Endometrium (tissue), 2 donors: ENCODE data around the gene ACBD6.
"Not testable (repeated sequence)": the region's sequence is repeated elsewhere in the genome, so short reads cannot be mapped to it uniquely, and the experiment has no call there.

Source experiments
- FAIRE-seq: peaks from 2 replicates; lab custom pipeline; 2012; peaks lifted over from hg19 to GRCh38; lab: Jason Lieb, UNC
- donor health status: control.
- donor health status: control.

ACBD6 gene, protein sequence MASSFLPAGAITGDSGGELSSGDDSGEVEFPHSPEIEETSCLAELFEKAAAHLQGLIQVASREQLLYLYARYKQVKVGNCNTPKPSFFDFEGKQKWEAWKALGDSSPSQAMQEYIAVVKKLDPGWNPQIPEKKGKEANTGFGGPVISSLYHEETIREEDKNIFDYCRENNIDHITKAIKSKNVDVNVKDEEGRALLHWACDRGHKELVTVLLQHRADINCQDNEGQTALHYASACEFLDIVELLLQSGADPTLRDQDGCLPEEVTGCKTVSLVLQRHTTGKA

DNA sequence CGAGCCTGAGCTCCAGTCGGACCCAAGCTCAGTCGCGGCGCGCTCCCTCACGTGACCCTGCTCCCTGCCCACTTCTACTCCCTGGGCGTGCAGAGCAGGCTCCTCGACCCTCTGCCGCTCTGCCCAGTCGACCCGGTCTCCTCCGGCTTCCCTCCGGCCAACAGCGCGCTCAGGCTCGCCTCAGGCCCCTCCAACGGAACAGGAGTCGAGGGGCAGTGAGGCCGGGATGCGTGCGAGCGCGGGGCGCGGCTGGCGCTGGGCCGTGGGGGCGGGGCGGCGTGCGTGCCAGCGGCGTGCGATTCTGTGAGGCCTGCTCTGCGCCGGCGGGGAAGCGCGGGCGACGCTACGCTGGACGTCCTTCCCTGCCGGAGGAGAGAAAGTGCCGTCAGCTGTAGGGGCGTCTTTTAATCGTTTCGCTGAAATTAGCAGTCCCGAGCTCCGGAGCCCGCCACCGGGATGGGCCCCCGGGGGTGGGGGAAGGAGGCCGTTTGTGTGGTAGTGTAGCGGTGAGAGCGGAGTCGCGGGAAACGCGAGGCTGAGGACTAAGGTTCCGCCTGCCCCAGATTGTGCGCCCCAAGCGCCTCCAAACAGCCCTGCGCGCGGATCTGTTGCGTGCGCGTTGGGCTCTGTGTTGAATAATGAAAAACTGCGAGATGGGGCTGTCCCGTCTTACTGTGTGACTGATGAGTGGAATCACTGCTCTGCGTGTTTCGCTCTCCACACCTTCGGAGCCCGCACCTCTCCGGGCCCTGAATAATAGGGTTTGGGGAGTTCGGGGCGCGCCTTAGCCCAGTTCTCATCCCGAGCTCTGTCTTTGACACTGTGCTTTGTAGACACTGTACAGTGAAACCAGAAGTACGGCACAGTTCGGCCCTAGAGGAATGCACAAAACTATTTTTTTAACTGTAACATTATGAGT lies at the start of gene ACBD6:
TSS of gene ACBD6 (minus strand) at position 217 of the 919 bp plus-strand sequence. CDS start 311 bp downstream, outside the sequence.
- no peak for FAIRE-seq

DNA sequence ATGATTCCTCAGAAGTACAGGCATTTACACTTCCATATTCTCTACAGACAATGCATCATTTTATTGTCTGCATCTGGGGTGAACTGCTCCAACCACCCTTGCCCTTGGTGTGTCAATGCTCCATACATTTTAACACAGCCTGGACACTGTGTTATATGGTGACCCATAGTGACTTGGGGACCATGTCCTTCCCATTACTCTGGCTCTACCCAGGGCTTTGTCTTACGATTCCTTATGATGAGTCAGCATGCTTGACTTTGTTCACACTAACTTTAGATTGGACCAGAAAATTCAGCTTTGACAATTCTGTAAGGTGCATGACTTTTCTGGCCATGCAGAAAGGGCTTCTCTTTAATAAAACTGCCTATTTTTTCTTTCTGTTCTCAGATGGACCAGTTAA lies 49.6 kb upstream of the ACBD6 start:
- FAIRE-seq = no peak

DNA sequence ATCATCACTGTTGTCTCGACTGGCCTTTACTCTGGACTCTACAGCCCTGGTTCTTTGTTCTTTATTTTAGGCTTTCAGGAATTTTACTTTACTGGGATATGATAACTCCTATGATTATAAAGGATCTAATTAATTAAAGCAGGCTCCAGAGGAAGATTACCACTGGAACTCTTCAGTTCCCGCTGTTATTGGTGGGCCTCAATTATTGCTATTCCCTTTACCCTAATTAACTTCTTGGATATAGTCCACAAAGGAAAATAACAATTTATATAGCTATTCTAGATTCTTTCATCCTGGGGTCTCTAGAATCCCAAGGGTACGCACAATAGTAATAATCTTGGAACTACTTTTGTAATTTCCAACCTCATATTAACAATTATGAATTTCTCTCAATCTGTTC lies 47.9 kb upstream of the ACBD6 start:
- FAIRE-seq = no peak

DNA sequence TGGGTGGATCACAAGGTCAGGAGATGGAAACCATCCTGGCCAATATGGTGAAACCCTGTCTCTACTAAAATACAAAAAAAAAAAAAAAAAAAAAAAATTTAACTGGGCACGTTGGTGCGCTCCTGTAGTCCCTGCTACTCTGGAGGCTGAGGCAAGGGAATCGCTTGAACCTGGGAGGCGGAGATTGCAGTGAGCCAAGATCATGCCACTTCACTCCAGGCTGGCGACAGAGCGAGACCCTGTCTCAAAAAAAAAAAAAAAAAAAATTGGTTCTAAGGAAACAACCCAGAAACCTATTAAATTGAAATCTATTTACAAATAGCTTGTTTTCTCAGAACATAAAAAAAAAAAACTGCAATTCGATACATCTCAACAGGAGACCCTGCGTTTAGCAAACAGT lies 47.4 kb upstream of the ACBD6 start:
- not testable (repeated sequence) for FAIRE-seq

DNA sequence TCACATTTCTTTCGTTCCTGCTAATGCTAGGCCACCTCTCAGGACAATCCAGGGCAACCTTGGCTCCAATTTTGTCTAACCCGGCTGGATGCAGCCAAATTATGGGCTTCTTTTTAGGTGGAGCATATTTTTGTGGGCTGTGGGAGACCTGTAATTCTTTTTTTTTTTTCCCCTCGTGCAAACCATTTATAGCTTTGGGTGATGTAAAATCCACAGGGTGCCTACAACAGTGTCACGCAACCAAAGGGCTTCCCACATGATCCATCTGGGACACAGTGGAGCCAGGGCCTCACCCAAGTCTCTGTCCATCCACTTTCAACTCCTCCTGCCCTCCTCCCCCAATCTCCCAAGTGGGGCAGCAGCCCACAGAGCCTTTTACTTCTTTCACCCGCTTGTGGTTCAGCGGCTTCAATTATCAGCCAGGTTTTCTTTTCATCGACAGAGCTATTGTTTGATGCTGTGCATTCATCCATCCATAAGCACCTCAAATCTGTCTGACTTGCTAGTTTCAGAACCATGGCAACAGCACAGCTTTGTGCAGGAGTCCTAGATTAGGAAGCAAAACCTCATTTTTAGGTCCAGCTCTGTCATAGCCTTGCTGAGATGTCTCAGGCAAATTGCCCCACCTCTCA lies 46.4 kb upstream of the ACBD6 start:
- FAIRE-seq = no peak

DNA sequence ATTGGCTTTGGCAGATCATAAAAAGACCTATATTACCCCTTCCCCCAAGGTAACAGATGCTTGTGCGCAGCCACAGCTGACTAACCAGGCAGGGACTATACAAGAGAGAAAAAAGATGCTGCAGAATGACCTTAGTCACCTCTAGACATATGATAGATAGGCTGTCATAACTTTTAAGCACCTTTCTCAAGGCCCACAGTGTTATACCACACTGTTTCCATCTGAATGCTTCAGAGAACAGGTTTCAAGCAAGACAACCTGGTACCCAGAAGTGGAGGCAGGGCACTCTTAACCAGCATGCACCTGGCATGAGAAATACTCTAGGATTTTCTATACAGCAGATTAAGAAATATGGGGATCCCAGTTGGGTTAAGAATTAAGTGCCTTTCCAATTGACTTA lies 43.6 kb upstream of the ACBD6 start:
- FAIRE-seq = no peak

DNA sequence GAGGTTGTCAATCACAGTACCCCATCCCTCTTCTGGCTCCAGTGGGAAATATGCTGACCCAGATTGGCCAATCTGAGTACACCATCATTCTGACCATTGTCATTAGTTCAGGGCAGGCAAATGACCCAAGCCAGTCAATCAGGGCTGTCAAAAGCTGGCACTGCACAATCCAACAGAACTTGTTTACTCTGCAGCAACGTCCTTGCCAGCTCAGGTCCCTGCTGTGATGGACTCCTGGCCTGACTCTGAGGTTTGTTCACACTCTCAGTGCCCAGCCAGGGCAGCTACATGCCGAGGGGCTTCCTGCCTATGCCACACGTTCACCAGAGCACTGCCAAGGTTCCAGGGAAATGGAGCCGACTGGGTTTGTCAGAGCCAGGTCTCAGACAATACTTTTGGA lies 41.7 kb upstream of the ACBD6 start:
- no peak for FAIRE-seq

DNA sequence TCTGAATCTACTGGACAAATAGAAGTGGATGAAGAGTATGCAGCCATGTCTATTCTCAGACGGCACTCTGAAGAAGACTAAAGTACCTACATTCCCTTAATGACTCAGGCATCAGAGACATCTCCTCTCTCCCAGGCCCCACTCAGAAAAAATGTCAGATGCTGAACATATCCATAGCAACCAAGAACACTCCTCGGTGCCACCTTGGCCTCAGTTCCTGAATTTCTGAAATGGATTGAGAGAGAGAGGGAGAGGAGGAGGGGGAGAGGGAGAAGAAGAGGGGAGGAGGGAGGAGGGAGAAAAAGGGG lies 40.4 kb upstream of the ACBD6 start:
- no peak for FAIRE-seq

DNA sequence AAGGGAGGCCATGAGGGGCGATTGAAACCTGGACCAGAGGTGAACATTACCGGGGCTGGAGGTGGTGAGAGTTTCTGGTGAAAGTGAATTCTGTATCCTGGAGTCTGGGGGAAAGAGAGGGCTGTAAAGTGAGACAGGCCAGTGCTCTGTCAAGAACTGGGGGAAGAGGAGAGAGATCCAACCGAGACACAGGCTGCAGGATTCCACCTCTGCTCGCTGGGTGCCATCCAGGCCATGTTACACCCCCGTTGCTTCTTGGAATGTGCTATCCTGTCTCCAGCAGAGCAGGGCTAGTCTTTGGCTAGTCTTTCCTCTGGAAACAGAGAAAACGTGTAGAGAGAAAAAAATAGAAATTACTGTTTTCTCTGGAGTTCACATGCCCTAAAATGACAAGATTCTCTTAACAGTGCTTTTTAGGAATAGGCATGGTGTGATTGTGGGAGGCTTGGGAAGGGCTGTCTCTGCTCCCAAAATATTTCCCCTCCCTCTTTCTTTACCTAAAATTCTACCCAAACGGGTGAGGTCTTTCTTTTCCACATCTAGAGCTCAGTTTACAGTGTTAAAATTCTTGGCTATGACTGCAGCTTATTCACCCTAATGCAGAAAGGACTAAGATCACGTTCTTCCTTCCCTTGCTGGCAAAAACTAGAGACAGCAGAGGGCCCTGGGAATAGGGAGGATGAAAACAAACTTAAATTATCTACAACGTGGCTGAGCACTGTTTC lies 39.9 kb upstream of the ACBD6 start:
- FAIRE-seq = no peak

DNA sequence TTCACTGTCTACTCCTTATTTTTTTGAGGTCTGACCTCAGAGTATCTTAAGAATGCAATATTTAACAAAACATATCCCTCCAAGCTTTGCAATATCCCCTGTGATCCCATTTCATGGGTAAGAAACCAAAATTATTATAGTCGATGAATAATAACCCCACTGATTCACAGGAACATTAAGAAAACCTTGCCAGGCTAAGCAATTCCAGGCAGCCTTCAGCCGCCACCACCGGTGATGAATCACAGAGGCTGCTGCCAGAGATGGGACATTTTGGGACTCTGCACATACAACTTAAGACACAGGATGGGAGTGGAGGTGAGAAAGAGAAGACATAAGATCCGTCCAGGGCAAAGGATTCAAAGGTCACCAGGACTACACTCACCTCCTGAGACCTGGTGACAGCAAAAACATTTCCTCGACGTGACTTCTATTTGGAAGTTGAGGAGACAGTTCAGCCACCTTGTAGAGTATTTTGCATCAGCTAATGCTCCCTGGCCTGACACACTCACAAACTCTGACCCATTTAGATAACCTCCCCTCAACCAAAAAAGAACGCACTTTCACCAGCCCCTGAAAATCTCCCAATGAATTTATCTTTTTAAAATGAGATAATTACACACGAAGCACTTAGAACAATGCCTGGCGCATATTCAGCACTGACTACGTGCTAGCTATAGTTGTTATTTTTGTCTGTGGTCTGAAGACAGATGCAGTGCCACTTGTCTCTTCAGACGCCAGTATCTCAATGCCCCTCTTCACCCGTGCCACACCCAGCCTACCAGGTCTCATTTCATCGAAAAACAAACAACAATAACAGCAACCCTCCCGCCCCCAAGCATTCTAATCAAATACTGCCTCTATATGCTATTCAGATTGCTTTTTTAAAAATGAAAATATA lies 38.6 kb upstream of the ACBD6 start:
- no peak for FAIRE-seq

DNA sequence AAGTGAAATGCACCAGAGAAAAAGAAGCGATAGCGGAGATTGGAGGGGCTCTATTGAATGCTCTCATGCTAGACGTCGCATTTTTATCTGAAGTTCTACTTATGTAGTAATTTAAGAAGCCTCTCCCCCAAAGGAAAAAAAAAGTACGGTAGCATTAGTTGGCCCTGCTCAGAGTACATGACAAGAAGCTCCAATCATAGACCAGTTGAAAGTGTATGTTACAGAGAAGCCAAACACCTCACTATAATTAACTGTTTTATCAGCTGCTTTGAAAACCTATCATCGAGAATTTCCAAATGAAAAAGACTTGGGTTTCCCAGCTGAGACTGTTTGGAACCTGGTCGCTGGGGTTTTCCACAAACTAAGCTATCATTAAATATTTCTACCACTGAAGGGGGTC lies 36.8 kb upstream of the ACBD6 start:
- FAIRE-seq = no peak

DNA sequence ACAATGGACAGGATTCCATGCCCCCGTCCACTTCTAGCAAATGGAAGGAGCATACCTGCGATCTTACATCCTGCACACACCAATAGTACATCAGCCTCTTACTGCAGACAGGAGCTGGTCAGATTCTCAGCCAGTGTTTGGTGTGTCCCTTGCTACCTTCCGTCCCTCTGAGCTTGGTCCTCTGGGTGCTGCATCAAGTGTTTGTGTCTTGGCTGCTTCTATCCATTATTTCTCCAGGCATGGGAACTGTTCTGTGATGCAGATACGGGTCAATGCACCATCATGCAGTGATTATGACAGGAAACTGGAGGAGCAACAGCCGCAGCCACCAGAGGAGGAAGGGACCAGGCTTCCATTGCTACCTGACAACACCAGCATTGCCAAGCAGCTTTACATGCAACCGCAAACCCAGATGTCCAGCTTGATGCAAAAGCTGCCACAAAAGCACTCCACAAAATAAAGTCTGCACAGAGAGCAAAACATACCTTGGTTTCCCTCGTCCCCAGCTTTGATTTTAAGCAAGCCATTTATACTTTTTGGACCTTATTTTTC lies 34.5 kb upstream of the ACBD6 start:
- FAIRE-seq = no peak

DNA sequence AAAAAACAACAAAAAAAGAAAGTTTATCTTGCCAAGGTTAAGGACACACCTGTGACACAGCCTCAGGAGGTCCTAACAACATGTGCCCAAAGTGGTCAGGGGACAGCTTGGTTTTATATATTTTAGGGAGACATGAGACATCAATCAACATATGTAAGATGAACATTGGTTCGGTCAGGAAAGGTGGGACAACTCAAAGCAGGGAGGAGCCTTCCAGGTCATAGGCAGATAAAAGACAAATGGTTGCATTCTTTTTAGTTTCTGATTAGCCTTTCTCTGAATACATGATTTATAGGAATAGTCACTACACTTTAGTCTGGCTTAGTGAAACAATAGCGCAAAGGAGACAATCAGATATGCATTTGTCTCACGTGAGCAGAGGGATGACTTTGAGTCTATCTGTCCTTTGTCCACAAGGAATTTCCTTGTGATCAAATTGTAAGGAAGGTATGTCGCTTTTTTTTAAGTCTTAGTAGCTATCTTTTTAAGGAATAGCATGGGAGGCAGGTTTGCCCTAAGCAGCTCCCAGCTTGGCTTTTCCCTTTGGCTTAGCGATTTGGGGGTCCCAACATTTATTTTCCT lies 33.1 kb upstream of the ACBD6 start:
- FAIRE-seq = no peak

DNA sequence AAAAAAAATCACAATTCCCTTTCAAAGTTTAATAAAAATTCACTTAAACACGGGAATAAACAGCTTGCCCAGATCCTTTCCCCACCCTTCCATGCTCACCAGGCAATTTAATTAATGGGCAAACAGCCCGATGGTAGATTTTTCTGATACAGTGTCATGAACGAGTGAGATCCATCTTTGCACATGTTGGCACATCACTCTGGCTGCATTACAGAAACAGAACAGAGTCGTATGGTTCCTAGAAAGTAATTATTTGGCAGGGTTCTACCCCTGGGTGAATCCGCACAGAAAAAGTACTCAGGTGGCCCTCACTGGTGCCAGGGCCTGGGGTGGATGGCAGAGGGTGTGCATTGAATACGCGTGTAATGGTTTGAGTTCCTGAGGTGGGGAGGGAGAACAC lies 31.8 kb upstream of the ACBD6 start:
- no peak for FAIRE-seq

DNA sequence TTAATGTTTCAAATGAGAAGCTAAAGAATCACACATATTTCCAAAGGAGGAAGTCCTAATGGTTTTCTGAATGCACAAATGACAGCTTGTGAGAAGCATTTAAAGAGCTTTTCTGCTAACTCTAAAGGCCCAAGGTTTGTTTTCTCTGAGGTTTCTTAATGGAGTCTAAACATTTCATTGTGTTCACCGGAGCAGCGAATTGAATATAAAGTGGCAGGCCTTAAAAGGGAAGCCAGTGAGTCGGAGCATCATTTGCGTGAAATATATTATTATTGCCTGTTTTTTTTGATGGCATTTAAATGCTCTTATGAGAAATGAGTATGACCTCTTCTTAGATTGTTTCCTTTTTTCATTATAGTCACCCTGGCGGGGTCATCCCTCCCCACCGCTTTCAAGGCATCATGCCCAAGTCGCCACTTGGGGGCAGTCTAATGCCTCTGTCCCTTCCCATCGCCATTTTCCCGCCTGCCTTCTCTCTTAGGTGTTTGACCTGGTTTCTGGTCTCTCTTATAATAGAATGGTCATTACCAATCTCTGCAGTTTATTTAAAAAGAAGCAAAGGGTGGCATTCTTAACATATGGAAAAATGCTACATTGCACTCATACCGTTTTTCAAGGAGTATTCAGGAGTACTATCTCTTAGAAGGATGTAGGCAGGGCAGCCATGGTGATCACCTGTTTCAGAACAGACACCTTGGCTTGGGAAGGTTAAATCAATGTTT lies 31.1 kb upstream of the ACBD6 start:
- FAIRE-seq = no peak

DNA sequence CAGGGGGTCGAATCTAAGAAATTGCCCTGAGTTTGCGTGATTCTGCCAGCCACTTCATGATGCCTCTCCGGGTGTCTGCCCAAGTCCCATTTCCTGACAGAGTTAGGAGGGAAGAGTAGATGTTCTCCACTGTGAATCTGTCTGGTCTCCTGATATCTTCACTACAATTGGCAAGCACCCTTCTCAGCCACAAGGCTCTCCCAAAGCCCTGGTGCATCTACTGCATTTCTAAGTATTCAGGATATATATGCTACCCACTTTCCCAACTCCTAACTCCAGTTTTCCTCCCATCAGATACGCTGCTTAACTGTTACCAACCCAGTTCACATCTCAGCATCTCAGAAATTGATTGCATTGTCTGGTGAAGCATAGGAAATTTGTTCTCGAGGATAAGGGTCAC lies 30.5 kb upstream of the ACBD6 start:
- FAIRE-seq = no peak

DNA sequence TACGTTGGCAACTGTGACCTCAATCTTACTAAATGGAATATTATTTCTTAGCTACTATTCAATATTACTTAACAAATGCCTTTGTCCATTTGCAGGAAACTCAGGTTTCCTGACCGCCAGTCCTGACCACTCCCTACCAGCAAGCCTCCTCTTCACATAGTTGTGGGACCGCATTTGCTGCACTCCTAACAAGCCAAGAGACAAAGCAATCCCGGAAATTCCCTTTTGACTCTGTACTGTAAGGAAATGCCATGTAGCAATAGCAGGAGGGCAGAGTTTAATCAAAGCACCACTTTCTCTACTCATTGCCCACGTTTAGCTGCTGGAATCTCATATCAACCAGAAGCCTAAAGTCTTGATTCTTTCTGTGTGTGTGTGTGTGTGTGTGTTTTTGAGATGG lies 28.1 kb upstream of the ACBD6 start:
- FAIRE-seq = no peak

DNA sequence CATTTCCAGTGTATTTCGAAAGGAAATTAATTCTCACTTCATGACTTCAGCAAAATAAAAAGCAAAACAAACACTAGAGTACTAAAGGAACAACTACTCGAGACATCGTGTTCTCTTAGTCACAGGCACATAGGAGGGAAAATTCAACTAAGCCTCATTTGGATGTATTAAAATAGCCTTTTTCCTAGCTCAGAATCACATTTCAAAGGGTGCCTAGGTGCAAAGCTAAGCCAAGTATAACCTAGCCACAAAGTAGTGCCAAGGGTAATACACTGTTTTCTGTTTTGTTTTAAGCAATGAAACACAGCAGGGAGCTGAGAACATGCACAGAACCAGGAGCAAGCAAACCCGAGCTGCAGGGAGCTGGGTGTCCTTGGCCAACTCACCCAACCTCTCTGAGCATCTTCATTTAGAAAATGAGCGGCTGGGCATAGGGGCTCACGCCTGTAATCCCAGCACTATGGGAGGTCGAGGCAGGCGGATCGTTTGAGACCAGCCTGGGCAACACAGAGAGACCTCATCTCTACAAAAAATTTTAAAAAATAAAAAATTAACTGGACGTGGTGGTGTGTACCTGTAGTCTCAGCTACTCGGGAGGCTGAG lies 26.6 kb upstream of the ACBD6 start:
- no peak for FAIRE-seq

DNA sequence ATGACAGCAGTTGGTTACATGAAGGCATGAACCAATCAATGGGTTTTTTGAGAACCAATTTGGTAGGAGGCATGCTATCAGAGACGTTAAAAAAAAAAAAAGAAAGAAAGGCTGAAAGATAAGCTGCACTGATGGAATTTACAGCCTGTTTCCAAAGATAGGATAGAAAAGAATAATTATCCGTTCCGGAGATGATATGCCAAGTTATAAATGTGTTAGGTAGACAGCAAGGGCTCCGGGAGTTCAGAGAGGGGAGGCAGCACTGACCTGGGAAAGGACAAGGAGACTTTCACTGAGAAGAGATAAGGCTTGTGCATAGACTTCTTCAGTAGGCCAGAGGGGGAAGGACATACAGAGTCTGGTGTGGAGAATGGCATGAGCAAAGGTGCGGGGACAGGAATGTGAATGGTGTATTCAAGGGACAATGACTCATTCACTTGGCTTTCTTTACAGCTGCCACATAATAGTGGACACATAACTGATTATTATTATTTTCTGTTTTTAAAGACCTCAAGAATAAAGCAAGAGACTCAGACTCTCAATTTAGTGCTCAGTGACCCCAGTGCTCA lies 24.8 kb upstream of the ACBD6 start:
- FAIRE-seq = no peak

DNA sequence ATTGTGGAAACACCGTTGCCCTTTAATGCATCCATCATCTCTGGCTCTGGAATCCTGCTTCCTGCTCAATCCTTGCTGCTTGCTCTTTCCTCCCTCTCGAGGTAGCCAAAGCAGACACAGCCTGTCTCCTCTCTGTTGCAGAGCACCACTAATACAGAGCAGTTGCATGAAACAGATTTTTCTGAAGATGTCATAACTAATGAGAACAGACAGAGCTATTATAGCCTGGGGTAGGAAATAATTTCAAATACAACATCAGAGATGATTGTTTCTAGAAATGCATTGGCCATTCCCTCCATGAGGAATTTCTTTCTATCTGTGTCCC lies 23.3 kb upstream of the ACBD6 start:
- FAIRE-seq = no peak
